GM12892 (cell line): Measurements from ENCODE around the gene OLFM3.

Experiments
- POLR2A ChIP-seq: IDR thresholded peaks from 2 replicates; pipeline ENCODE4 v1.6.1; 2011; ENCODE audit warnings: low read depth, low read length, control low read depth
- POLR2AphosphoS5 ChIP-seq: IDR thresholded peaks from 2 replicates; pipeline ENCODE4 v1.6.1; 2011; ENCODE audit warnings: low read depth, low read length, control low read depth
- TAF1 ChIP-seq: IDR thresholded peaks from 2 replicates; pipeline ENCODE4 v1.6.1; 2011; ENCODE audit warnings: low read depth, mild to moderate bottlenecking, control low read depth, low read length, borderline replicate concordance

DNA sequence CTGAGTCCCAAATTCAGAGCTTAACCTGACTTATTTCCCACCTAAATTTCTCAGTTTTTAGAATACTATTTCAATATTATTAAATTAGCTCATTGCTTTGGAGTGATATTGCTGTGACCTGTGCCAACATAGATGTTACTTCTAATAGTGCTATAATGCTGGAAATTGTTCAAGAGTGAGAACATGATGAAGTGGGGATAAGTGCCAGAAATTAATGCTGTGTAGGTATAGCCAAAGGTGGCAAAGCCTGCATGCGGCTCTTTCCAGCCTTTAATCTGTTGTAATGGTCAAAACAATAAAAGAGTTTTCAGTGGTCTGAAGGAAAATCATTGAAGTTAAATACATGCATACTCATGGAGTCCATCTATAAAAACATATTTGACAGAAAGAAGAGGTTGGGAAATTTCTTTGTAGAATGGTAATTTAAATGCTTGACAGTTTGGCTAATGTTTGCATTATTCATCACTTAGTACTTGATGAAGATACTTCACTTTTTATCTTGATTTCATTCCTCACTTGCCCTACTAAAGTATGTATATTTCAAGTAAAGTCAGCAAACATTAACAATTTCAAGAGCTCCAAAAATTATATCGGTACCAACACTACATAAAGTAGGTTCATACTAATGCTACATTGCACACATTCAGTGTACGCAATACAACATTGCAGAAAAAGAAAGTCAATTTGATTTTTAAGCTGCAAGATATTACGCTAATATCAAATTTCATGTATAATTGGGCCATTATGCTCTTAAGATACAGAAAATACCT, 82.1 kb downstream of the OLFM3 start:
- TF ChIP-seq POLR2AphosphoS5 (no peak), POLR2A (no peak), TAF1 (no peak)
